Left kidney (tissue), 2 donors: ENCODE measurements around the gene HADHB. TPM values are rescaled to one million over a fixed set of nuclear protein-coding genes. Genes with fewer than 3 reads are reported as not detected.
"Not testable (repeated sequence)": the region's sequence is repeated elsewhere in the genome, so short reads cannot be mapped to it uniquely, and the experiment has no call there.

Experiments
- DNase-seq: peaks from one replicate; pipeline ENCODE4 v3.0.0-alpha.2; 2013
- polyA plus RNA-seq: library from polyadenylated mRNA; unstranded; fragments of 120-200 nt; gene quantifications from one replicate; pipeline ENCODE4 v1.2.1, GENCODE V29; 2013; ENCODE audit not compliant: insufficient read length

Gene HADHB
- polyA plus RNA-seq, 1 donor: 184 TPM

DNA sequence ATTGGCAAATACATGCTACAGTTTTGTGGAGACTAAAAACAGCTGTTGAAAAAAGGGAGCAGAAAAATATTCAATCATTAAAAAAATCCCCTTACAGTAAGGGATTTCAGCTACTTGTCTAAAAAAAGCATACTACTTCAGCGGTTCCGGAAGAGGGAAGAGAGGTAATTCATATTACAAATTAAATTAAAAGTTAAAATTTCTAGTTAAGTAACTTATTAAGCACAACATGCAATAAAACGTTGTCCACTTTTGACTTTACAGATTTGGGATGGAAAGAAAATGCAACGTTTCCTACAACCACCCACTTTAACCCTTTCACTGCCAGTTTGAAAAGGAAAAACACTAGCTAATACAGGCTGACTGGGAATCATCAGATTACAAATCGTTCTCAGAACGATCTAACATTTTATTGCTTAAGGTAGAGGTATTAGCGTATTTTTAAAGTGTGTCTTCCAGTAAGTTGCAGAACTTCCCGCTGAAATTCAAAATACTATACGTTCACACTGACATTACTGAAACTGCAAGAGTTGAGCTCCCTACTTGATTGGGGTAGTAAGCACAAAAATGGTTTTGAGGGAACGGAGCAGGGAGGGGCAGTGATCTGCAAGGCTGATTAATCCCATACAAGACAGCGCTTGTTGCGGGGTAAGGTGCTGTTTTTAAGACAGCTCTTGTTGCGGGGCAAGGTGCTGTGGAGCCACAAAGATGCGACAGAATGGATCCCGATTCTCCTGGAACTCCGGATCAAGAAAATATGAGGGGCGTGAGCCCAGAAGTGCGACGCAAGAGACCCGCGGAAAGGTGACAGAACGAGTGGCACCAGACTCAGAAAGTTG lies 1.1 kb upstream of the HADHB start:
- DNase-seq: peak; percentile 61

DNA sequence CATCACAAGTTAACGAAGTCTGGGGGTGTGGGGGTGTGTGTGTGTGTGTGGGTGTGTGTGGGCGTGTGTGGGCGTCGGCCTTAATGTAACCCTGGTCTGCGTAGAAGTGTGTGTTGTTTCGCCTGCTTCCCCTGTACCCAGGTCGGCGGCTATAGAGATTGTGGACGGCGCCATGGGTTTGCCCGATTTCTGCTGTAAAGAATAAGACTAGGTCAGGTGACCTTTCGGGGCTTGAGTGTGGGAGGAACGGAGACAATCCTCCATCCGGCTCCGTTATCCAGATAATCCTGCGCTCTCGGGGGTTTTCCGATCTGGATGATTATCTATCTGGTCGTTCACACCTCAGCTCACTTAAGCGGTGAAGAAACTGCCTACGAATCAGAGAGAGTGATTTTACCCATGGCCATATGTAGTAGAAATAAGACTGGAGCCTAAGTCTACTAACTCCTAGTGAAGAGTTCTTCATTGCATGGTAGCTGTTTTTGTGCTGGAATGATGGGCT lies 543 bp downstream of the HADHB start:
- DNase-seq: peak; percentile 36

DNA sequence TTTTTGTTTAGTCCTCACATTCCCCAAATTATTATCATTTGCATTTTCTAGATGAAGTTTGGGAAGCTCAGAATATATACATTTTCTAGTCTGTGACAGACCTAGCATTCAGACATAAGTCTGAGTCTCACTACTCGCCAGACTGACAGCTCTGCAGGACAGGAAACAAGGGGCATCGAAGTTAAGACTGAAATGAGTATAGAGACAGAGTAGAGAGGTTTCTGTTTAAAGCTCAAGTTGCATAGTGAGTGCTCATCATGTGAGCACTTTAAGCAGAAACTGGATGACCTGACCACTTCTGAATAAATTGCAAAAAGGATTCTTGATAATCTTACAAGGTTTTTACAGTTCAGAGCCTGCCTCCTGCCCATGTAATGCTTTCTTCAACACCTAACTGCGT lies 1.1 kb downstream of the HADHB start:
- peak; percentile 3 for DNase-seq

DNA sequence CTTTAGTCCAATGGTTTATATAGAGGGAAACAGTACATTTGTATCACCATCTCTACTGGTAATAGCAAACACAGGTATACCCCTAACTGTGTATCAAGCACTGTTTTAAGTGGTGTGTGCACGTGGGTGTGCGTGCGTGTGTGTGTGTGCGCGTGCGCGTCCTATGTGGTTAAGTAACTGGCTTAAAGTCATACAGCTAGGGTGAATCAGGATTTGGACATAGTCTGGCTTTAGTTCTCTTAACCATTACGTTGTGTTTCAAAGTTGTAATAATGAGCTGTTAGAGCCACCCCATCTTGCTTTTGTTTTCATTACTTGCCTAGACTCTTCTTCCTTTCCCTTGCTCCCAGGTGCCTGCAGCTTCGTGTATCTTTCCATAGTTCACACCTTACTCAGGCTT lies 2.1 kb downstream of the HADHB start:
- DNase-seq: no peak

DNA sequence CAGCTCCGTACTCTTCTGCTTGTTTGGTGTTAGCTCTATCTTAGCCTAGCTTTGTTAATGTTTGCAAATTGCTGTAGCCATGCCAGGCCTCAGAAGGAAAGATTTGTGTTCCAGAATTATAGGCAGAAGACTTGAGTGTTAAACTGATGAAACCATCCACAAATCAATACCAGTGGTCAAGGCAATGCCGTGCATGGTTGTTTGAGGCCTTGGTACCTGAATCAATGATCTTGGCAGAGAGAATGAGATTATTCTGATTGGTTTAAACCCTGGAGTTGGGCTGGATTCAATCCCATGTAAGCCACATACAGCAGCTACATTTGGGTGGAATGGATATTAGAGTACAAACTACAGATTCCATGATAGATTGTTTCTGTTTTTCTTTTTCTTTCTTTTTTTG lies 4.9 kb downstream of the HADHB start:
- no peak for DNase-seq

DNA sequence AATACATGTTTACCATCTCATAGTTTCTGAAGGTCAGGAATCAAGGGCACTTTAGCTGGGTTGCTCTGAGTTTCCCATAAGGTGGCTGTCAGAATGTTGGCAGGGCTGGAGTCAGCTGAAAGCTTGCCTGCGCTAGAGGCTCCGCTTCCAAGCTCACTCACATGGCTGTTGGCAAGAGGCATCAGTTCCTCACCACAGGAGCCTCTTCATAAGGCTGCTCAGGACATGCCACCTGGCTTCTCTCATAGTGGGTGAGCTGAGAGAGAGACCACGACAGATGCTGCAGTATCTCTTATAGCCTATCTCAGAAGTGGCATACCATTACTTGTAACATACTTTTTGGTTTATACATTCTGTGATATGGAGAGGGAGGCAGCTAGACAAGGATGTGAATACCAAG lies 7.2 kb downstream of the HADHB start:
- no peak for DNase-seq

DNA sequence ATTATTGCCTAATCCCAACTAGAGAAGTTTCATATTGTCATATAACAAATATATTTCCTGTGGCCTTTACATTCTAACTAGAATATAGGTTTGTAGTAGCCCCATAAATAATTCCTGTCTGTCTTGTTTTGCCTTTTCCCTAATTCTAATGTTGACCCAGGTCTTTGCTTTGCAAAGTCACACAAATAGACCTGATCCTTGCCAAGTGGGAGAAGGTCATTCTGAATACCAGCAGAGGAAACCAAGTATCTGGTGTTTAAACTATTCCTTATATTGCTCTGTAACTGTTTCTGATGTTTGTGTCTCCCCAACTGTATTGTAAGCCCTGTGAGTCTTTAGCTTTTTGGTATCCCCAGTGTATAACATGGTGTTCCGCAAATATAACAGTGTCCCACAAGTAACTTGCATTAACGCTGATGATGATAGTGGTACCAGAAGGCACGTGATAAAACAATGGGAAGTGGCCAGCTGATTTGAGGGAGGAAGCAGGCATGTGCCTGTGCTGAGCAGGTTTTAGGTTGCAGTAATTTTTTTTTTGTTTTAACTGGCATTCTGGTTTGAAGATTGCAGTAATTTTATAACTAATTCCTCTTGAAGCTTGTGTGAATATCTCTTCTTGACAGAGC lies 11.1 kb downstream of the HADHB start:
- no peak for DNase-seq

DNA sequence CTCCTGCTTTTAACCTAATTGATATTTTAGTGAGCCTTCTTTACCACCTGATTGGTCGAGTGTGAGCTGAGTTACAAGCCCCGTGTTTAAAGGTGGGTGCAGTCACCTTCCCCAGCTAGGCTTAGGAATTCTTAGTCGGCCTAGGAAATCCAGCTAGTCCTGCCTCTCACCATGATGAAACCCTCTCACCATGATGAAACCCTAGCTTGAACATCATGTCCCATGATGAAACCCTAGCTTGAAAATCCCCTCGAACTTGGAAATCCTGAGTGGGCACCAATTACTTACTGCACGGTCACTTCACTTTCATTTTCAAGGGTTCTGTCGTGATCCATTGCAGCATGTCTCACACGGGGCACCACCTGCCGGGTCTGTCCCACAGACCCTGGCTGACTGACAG lies 14.1 kb downstream of the HADHB start:
- DNase-seq: not testable (repeated sequence)

DNA sequence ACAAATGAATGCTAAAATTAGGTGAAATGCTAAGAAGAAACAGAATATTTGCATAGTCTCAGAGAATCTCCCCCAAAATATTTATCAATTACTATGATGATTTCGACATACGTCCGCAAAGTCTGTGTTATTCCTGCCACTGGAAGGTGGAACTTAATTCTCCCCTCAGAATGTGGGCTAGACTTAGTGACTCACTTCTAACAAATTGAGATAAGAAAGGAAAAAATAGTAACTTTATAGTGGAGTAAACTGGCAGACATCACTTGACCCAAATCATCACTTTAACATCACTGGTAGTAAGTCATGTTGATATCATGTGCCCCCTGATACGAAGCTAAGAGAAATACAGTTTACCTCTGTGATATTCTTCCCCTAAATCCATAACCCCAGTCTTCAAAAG lies 23.5 kb downstream of the HADHB start:
- no peak for DNase-seq

DNA sequence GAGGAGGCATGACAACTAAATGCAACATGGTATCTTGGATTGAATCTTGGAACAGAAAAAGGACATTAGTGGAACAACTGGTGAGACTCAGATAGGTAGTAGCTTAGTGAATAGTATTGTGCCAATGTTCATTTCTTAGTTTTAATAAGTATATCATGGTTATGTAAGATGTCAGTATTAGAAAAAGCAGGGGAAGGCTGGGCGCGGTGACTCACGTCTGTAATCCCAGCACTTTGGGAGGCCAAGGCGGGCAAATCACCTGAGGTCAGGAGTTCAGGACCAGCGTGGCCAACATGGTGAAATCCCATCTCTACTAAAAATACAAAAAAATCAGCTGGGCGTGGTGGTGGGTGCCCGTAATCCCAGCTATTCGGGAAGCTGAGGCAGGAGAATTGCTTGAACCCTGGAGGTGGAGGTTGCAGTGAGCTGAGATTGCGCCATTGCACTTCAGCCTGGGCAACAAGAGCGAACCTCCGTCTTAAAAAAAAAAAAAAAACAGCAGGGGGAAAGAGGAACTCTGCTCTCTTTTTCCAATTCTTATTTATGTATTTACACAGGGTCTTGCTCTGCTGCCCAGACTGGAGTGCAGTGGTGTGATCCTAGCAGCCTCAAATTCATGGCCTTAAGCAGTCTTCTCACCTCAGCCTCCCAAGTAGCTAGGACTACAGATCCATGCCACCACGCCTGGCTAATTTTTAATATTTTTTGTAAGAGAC lies 24.1 kb downstream of the HADHB start:
- not testable (repeated sequence) for DNase-seq

DNA sequence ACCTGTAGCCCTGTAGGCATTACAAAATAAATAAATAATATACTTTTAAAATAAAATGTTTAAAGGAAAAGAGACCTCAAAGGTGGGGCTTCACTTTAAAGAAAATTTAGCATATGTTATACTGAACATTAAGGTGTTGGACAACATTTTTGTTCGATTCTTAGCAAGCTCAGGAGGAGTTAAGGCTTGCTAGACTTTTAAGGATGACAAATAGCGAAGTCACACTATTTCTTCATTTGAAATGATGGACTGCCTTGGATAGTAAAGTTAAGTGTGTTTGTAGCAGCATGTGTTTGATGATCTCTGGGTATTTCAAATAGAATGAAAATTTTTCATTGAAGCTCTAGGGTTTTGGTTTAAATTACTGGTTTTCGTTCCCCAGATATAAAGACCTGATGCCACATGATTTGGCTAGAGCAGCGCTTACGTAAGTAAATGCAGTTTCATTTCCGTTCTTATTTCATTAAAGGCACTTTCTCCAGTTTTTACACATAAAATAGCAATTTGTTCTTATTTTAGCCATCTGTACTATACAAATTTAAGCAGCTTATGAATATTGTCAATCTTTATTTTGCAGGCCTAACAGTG lies 24.9 kb downstream of the HADHB start:
- DNase-seq: no peak

DNA sequence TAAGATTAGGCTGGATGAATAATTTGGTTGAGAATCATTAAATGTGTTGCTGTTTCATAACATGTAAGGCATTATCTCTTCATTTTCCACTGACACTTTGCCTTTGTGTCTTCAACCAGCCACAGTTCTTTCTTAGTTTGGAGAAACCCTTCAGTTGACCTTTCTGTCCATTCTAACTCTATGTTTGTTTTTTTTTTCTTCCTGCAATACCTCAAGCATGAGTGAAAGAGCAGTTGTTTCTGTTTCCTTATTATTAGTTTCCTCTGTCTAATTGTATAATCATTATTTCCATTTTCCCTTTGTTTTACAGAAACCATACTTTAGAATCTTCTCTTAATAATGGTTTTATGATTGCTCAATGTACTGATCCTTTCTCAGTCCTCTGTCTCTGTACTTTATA lies 25.6 kb downstream of the HADHB start:
- DNase-seq: no peak

DNA sequence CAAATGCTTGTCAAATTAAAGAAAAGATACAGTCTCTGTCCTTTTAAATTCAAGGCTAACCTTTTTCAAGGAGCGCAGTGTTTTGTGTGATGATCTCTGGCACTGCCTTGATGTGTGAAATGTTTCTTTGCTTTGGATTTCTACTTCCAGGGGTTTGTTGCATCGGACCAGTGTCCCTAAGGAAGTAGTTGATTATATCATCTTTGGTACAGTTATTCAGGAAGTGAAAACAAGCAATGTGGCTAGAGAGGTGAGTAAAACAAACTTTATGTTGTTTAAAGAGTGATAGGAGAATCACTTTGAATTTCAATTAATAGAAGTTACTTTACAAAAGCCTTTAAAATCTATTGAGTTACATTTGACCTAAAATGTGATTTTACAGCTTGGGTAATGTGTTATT lies 28.8 kb downstream of the HADHB start:
- no peak for DNase-seq

DNA sequence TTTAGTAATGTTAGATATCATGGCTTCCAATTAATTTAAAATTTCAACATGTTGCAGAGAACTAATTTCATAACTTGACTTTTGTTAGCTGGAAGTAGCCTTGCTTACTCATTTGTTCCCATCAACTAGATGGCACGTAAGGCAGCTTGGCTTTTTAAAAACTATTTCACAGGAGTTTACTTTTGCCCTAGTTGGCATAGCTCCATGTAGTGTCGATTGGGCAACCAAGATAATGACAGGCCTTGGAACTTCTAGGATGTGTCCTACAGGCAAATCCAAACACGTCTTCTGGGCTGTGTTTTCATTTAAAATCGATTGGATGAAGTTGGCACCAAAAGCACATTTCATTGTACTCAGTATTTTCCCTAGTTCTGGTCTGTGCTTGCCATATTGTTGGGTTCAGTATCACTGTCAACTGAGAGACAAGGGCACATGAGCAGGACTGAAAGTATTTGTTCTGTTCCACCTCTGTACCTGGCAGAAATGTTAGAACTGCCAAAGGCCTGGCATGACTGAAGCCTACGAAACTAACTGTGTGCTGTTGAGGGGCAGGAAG lies 29.4 kb downstream of the HADHB start:
- no peak for DNase-seq

DNA sequence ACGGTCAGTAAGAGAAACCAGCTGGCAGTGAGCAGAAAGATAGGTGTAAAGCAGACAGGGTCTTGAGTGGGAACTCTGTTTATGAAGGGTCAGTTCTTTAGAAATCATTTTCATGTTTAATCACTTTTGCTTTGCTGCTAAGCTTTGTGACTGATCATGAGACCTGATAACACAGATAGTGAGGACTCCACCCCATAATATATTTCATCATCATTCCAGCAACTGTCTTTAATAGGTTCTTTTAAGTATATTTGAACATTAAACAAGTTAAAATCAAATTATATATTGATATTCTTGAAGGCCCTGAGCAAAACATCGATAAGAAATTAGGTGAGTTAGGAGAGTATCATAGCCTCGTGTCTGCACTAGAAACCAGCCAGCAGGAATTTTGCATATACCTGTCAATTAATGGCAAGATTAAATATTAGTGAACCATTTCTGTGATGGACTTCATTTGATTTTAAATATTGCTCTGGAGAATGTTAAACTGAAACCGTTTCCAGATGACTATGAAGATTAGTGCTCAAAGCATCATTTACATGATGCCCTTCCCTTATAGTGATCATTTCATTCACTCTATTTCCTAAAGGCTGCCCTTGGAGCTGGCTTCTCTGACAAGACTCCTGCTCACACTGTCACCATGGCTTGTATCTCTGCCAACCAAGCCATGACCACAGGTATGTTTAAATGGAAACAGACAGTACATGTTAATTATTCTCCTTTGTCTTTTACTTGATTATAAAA lies 31.9 kb downstream of the HADHB start:
- no peak for DNase-seq

DNA sequence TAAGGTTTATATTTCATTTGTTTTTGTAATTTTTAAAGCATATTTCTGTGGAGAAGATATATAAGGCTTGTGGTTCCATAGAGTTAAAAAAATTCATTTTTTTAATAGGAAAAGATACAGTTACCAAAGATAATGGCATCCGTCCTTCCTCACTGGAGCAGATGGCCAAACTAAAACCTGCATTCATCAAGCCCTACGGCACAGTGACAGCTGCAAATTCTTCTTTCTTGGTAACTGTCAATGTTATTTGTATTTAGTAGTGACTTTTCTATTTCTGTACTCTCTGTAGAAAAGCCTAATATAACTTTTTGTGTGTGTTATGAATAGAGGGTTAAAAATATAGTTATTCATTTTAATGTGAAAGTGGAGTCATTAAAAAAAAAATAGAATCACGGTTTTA lies 35.1 kb downstream of the HADHB start:
- no peak for DNase-seq

DNA sequence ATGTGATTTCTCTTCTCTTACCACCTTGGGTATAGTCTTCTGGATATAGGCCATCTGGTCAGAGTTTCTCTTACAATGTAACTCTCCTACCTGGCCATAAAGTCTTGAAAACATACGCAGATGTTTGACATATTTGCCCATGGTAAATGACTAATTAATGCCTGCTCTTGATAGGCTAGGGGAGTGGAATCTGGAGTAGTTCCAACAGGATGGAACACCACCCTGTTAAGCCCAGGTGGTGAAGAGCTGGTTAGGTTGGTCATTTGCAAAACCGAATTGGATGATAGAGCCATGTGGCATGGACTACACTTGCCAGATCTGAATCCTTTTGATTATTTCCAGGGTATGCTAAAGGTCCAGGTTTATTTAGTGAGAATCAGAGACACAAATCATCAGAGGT lies 36.5 kb downstream of the HADHB start:
- DNase-seq: no peak

DNA sequence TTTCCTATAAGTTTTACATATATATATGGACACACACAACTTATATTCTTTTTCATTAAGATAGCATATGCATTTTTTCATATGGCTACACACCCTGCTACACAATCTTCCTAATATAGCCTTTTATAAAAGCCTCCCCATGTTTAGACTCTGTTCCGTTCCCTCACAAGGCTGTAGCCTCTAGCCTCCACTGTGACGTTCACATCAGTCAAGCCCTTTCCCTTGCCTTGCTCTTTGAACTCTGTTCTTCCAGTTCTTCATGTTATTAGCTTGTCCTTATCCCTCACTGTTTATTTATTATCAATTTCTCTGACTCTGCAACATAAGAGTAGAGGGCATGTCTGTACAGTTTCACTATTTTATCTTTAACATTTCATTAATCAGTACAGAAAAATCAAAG lies 38.9 kb downstream of the HADHB start:
- DNase-seq: no peak

DNA sequence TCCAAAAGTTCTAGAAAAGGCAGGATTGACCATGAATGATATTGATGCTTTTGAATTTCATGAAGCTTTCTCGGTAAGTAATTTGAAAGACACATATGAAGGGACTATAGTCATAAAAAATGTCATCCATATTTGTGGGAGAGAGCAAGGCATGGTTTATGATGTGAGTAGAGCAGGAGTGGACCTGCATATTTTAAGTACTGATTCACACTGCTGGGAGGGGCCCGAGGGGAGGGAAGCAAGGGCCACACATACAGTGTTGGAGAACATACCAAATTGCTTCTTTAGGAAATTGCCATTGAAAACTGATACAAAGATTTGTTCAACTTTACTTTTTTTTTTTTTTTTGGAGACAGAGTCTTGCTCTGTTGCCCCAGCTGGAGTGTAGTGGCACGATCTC lies 39.4 kb downstream of the HADHB start:
- no peak for DNase-seq

DNA sequence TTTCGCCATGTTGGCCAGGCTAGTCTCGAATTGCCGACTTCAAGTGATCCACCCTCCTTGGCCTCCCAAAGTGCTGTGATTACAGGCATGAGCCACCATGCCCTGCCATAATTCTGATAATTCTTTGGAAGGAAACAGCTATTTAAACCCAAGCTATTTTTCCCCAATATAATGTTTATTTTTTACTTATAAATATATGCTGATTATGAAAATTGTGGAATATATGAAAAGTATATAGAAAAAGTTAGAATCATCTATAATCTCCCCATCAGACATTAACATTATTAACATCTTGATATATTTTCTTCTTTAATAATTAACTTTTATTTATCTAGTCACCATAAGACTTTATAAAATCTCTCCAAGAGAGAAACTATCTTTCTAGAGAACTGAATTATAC lies 41.2 kb downstream of the HADHB start:
- DNase-seq: no peak

DNA sequence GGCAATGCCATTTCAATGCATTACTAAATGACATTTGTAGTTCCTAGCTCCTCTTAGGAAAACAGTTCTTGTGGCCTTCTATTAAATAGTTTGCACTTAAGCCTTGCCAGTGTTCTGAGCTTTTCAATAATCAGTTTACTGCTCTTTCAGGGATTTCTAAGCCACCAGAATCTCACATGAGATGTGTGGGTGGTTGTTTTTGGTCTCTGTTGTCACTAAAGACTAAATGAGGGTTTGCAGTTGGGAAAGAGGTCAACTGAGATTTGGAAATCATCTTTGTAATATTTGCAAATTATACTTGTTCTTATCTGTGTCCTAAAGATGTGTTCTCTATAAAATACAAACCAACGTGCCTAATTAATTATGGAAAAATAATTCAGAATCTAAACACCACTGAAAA lies 45.3 kb downstream of the HADHB start:
- no peak for DNase-seq

DNA sequence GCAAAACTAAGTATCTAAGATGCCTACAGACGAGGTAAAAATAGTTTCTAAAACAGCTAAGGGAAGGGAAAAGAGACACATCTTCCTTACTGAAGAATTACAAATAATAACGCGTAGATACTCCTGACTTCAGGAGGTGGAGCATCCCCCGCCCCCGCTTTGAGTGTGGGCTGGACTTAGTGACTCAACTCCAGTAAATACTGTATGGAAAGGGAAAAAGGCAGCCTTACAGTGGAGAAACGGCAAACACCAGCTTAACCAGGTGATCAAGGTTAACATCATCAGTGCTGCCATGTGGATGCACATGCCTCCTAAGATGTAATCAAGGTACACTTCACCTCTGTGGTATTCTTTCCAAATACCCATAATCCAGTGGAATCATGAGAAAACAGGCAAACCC lies 47.9 kb downstream of the HADHB start:
- no peak for DNase-seq
